HUES48 (cell line): ENCODE measurements around the gene MAP4K3.

ENCODE experiments used
- H3K27ac ChIP-seq: one replicate; pipeline ENCODE4 v1.7.0; 2013; ENCODE audit warnings: low read depth, low read length, inconsistent platforms
- H3K27me3 ChIP-seq: 2 replicates; pipeline ENCODE4 v1.6.1; 2013; ENCODE audit warnings: mild to moderate bottlenecking, low read length; ENCODE audit not compliant: control insufficient read depth, insufficient read depth
- H3K36me3 ChIP-seq: 2 replicates; pipeline ENCODE4 v1.6.1; 2013; ENCODE audit warnings: low read length; ENCODE audit not compliant: control insufficient read depth, insufficient read depth
- H3K4me1 ChIP-seq: 2 replicates; pipeline ENCODE4 v1.6.1; 2013; ENCODE audit warnings: mild to moderate bottlenecking, low read length; ENCODE audit not compliant: control insufficient read depth, insufficient read depth
- H3K4me3 ChIP-seq: 2 replicates; pipeline ENCODE4 v1.5.1; 2013; ENCODE audit warnings: mild to moderate bottlenecking, low read depth, low read length
- H3K9ac ChIP-seq: 2 replicates; pipeline ENCODE4 v1.6.1; 2013; ENCODE audit warnings: mild to moderate bottlenecking, low read depth, low read length, moderate library complexity
- H3K9me3 ChIP-seq: 2 replicates; pipeline ENCODE4 v1.6.1; 2013; ENCODE audit warnings: low read length; ENCODE audit not compliant: control insufficient read depth, insufficient read depth

The MAP4K3 gene

GRCh38 chr2:39240758-39241157, 196.3 kb downstream of the MAP4K3 start:
- Histone ChIP-seq H3K9ac (no peak overlapping the region), H3K9me3 (peaks cover 6% of the 10 kb centered on the region; the same call in 1 of the 2 replicates), H3K4me3 (no peak overlapping the region), H3K27me3 (no peaks in the 10 kb centered on the region), H3K36me3 (no peaks in the 10 kb centered on the region), H3K4me1 (peaks cover 12% of the 10 kb centered on the region), H3K27ac (no peak overlapping the region)

GRCh38 chr2:39234754-39235153, 202.3 kb downstream of the MAP4K3 start:
- Histone ChIP-seq H3K9ac (no peak overlapping the region), H3K36me3 (no peaks in the 10 kb centered on the region), H3K4me3 (no peak overlapping the region), H3K27ac (no peak overlapping the region), H3K27me3 (no peaks in the 10 kb centered on the region), H3K4me1 (peaks cover 14% of the 10 kb centered on the region; the same call in 1 of the 2 replicates), H3K9me3 (peaks cover 10% of the 10 kb centered on the region; the same call in 1 of the 2 replicates)

GRCh38 chr2:39232141-39232540, 204.9 kb downstream of the MAP4K3 start:
- Histone ChIP-seq H3K4me3 (no peak overlapping the region), H3K9ac (no peak overlapping the region), H3K27ac (no peak overlapping the region), H3K27me3 (no peaks in the 10 kb centered on the region), H3K9me3 (peaks cover 10% of the 10 kb centered on the region; the same call in 1 of the 2 replicates), H3K4me1 (peaks cover 37% of the 10 kb centered on the region), H3K36me3 (no peaks in the 10 kb centered on the region)

DNA sequence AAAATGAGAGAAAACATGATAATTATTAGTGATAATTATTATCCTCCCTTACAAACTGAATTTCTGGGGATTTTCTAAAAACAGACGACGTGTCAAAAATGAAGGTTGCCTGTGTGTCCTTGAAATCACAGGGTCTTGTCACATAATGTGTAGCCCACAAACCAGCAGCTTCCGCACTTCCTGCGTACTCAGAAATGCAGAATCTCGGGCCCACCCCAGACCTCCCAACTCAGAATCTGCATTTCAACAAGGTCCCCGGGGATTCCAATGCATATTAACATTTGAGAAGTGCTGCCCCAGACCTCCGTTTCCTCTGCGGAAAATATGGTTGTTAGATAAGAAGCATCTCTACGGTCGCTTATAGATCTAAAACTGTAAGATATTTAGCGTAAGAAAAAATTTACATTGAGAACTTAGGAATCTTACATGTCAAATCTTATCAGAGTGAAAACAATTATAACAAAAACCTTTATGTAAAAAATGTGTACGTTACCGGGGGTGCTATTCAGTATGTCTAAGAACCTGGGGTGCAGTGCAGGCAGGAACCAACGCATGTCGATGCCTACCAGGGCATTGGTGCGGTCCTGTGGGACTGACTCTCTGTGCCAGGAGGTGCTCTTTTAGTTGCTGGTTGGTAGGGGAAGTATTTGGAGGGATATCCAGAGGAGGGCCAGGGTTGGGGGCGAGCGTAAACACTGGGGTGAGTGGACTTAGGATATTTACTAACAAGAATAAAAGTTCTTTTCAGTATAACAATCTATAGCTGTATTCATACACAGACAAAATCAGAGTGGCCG, 208.5 kb downstream of the MAP4K3 start:
- Histone ChIP-seq H3K9me3 (no peaks in the 10 kb centered on the region), H3K36me3 (no peaks in the 10 kb centered on the region), H3K27ac (peak overlapping the region; percentile 11), H3K4me3 (peak overlapping the region; percentile 47), H3K27me3 (no peaks in the 10 kb centered on the region), H3K9ac (no peak overlapping the region; the same call in 1 of the 2 replicates), H3K4me1 (peaks cover 40% of the 10 kb centered on the region)

DNA sequence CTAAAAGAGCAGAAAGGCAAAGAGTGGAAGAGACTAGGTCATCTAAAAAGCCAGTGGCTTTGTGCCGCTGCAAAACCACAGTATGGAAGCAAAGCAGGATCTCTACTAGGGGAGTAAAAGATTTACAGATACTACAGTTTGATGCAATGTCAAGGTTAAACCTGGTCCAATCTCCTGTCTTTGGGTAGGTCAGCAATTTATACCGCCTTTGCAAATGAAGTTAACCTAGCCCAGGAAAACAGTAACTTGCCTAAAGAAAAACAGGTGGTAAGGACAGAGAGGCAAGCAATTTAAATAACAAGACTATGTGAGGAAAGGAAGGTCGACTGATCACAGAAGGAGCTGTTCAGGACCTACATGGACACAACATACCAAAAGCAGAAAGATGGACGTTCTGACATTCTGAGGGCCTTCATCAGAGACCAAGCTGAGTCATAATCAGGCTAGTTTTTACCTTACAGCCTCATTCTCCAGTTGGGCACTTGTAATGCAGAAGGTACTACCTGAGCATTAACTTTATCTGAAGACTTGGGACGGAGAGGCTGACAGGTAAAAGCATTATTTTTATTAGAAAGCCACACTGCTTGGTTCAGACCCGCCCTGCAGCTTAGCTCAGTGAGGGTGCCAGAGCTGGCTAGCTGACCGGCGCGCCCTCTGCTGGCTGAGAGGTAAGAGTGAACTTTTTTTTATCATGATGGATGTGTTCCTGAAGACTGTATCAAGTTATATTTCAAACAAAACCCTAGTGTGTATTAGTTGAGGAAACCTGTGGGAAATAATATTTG, 209.3 kb downstream of the MAP4K3 start:
- peak overlapping the region; percentile 11 for H3K27ac ChIP-seq
- no peaks in the 10 kb centered on the region for H3K27me3 ChIP-seq
- H3K4me1 ChIP-seq: peaks cover 36% of the 10 kb centered on the region
- peak overlapping the region; percentile 47 for H3K4me3 ChIP-seq
- no peaks in the 10 kb centered on the region for H3K9me3 ChIP-seq
- H3K9ac ChIP-seq: no peak overlapping the region
- H3K36me3 ChIP-seq: no peaks in the 10 kb centered on the region

- H3K36me3 ChIP-seq: no peaks in the 10 kb centered on the region
- H3K27me3 ChIP-seq: no peaks in the 10 kb centered on the region
- H3K4me1 ChIP-seq: peaks cover 29% of the 10 kb centered on the region
- H3K9me3 ChIP-seq: no peaks in the 10 kb centered on the region
- H3K27ac ChIP-seq: no peak overlapping the region
- H3K4me3 ChIP-seq: no peak overlapping the region
- H3K9ac ChIP-seq: no peak overlapping the region
Measured at GRCh38 chr2:39225567-39225966, 211.5 kb downstream of the MAP4K3 start.

DNA sequence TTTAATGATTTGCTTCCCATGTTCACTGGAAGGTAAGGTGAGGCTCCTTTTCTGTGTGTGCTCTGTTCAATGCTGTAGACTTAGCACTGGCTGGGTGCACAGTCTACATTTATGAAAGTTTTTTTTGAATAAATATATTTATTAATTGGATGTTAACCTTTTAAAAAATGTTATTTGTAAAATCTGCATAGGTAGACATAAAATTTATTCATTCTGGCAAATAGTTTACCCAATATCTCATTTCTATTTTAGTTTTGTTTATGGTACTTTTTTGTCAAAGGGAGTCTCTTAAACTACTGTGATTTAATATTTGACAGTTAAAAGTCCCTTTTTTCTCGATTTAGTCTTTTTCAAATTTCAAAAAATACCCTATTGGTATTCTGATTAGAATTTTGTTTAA, 213.2 kb downstream of the MAP4K3 start:
- H3K36me3 ChIP-seq: no peaks in the 10 kb centered on the region
- peaks cover 27% of the 10 kb centered on the region for H3K4me1 ChIP-seq
- H3K27me3 ChIP-seq: no peaks in the 10 kb centered on the region
- no peaks in the 10 kb centered on the region for H3K9me3 ChIP-seq
- no peak overlapping the region for H3K4me3 ChIP-seq
- H3K9ac ChIP-seq: no peak overlapping the region
- H3K27ac ChIP-seq: no peak overlapping the region

DNA sequence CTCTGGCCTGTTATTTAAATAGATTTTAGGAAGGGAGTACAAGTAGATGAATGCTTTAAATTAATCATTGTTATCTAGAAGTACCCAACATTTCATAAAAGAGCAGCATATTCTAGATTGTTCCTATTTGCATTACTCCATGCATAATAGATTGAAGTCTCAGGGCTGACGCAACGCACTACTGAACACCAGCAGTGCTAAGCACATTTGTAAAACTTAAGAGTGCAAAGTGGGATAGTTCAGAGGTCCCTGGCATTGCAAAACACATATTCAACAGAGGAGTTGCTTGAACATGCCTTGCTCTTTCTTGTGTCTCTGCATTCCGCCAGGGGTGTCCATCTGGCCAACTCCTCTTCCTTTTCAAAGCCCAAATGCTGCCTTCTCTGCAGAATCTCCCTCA, 215.6 kb downstream of the MAP4K3 start:
- H3K9me3 ChIP-seq: no peaks in the 10 kb centered on the region
- no peak overlapping the region for H3K9ac ChIP-seq
- no peaks in the 10 kb centered on the region for H3K27me3 ChIP-seq
- peaks cover 11% of the 10 kb centered on the region for H3K4me1 ChIP-seq
- H3K36me3 ChIP-seq: no peaks in the 10 kb centered on the region
- H3K4me3 ChIP-seq: no peak overlapping the region
- no peak overlapping the region for H3K27ac ChIP-seq

DNA sequence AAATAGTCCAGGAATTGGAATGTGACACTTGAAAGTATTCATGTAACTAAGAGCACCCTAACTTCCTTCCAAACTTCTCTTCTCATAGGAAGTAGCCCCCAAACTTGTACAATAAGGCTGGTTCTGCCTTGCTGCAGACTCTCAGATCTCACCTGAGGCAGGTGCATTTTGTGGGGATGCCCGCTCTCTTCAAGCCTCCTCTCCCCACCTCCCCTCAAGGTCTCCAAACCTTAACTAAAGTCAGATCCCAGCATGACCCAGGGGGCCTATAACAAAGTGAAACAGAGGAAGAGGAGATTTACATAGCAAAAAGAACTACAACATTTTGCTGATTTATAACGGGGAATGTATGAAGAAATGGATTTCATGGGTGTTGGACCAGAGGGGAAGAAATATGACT, 216.9 kb downstream of the MAP4K3 start:
- Histone ChIP-seq H3K27ac (no peak overlapping the region), H3K27me3 (no peaks in the 10 kb centered on the region), H3K36me3 (no peaks in the 10 kb centered on the region), H3K9me3 (no peaks in the 10 kb centered on the region), H3K9ac (no peak overlapping the region), H3K4me1 (peaks cover 9% of the 10 kb centered on the region), H3K4me3 (no peak overlapping the region)

- no peaks in the 10 kb centered on the region for H3K27me3 ChIP-seq
- H3K9ac ChIP-seq: no peak overlapping the region
- no peak overlapping the region for H3K27ac ChIP-seq
- H3K4me3 ChIP-seq: no peak overlapping the region
- no peaks in the 10 kb centered on the region for H3K36me3 ChIP-seq
- no peaks in the 10 kb centered on the region for H3K9me3 ChIP-seq
- H3K4me1 ChIP-seq: peaks cover 9% of the 10 kb centered on the region
Measured at GRCh38 chr2:39218391-39218790, 218.7 kb downstream of the MAP4K3 start.

- peaks cover 9% of the 10 kb centered on the region for H3K4me1 ChIP-seq
- H3K27ac ChIP-seq: no peak overlapping the region
- no peak overlapping the region for H3K4me3 ChIP-seq
- H3K27me3 ChIP-seq: no peaks in the 10 kb centered on the region
- no peak overlapping the region for H3K9ac ChIP-seq
- H3K9me3 ChIP-seq: no peaks in the 10 kb centered on the region
- no peaks in the 10 kb centered on the region for H3K36me3 ChIP-seq
Measured at GRCh38 chr2:39217192-39217550, 219.9 kb downstream of the MAP4K3 start.
